ENCODE measurements around the gene C10orf90. TPM values are rescaled to one million over a fixed set of nuclear protein-coding genes. Genes with fewer than 3 reads are reported as not detected.

C10orf90 gene
- total and polyA plus RNA-seq, 2 of the 8 experiments (the other 6 are each of a cell fraction or from before 2014, with no cell fraction given) = 0.21 TPM; not detected in 1

- no peak overlapping the region for H3K9ac ChIP-seq (replicated peaks in 1 of 4; ENCODE audit: extremely low read depth in 1 of 4, low read depth in 3 of 4, low read length in 3 of 4)
- H2BK15ac ChIP-seq (ENCODE audit: low read length) = no peak overlapping the region
- 94% methylated on average over 7 of the region's 7 CpGs; no CpG with 5 or more reads in 1 of the 2 experiments for WGBS, 2 experiments (ENCODE audit: extremely low coverage in 1 of 2, insufficient coverage in 1 of 2, insufficient read length in 1 of 2, insufficient replicate concordance in 2 of 2, low coverage in 1 of 2, low lambda C conversion rate in 2 of 2, missing lambda C conversion rate in 1 of 2)
- H4K5ac ChIP-seq (ENCODE audit: insufficient read length, low read depth, low read length) = no peak overlapping the region
- no peak overlapping the region for H4K8ac ChIP-seq (ENCODE audit: extremely low read depth, insufficient read depth, low read length)
- H3K23ac ChIP-seq (ENCODE audit: insufficient read length) = no peak overlapping the region
- DNase-seq (ENCODE audit: low read depth in 1 of 2, low spot score in 2 of 2) (no peak), FAIRE-seq (no peak)
- H2AK5ac ChIP-seq (ENCODE audit: low read depth, low read length) = no peak overlapping the region
- H3K23me2 ChIP-seq (ENCODE audit: low read depth, low read length) = no peaks in the 10 kb centered on the region
- H2BK20ac ChIP-seq (ENCODE audit: low read length) = no peak overlapping the region
- no peaks in the 10 kb centered on the region for H3K27me3 ChIP-seq (replicated peaks in 1 of 4; ENCODE audit: control insufficient read depth in 3 of 4, extremely low read depth in 1 of 4, insufficient read depth in 3 of 4, low read length in 3 of 4)
- H3K4me3 ChIP-seq (ENCODE audit: extremely low read depth in 1 of 4, insufficient read depth in 2 of 4, low read depth in 3 of 4, low read length in 4 of 4) = no peak overlapping the region
- H3K4me1 ChIP-seq (replicated peaks in 1 of 4; ENCODE audit: control insufficient read depth in 3 of 4, insufficient read depth in 4 of 4, low read length in 3 of 4) = no peaks in the 10 kb centered on the region
- no peaks in the 10 kb centered on the region for H4K20me1 ChIP-seq (replicated peaks in 1 of 2; ENCODE audit: control insufficient read depth in 1 of 2, insufficient read depth in 2 of 2, low read length in 2 of 2)
- no peaks in the 10 kb centered on the region for H3K9me3 ChIP-seq (ENCODE audit: insufficient read depth in 2 of 2, low read depth in 1 of 2, low read length in 1 of 2)
- no peak overlapping the region for H2BK5ac ChIP-seq (ENCODE audit: low read depth, low read length)
- ChIA-PET POLR2A (ENCODE audit: partially characterized antibody) (no interaction called here), CTCF (ENCODE audit: partially characterized antibody) (no interaction called here)
- no peaks in the 10 kb centered on the region for H3K79me2 ChIP-seq (ENCODE audit: control insufficient read depth in 1 of 2, insufficient read depth in 2 of 2, low read length in 2 of 2)
- H3K56ac ChIP-seq (replicated peaks; ENCODE audit: insufficient read length, low read depth, low read length) = no peak overlapping the region
- no peak overlapping the region for H4K91ac ChIP-seq (replicated peaks; ENCODE audit: insufficient read length, low read length)
- H2BK12ac ChIP-seq (ENCODE audit: low read depth, low read length) = no peak overlapping the region
- no peaks in the 10 kb centered on the region for H3K36me3 ChIP-seq (ENCODE audit: control insufficient read depth in 2 of 4, insufficient read depth in 4 of 4, low read length in 3 of 4)
- no peak overlapping the region for H3K18ac ChIP-seq (ENCODE audit: extremely low read depth, low read length)
- no peak overlapping the region for H3K4me2 ChIP-seq (ENCODE audit: insufficient read depth in 1 of 2, low read depth in 2 of 2, low read length in 2 of 2)
- H2AFZ ChIP-seq (ENCODE audit: low read length) = no peak overlapping the region
- H3K14ac ChIP-seq (ENCODE audit: insufficient read length) = no peak overlapping the region
- H2BK120ac ChIP-seq (replicated peaks; ENCODE audit: low read depth, low read length) = no peak overlapping the region
- no peaks in the 10 kb centered on the region for H3K79me1 ChIP-seq (ENCODE audit: low read depth, low read length)
- no peak overlapping the region for H3K4ac ChIP-seq (replicated peaks; ENCODE audit: insufficient read length, low read depth, low read length)
- H3K27ac ChIP-seq (ENCODE audit: low read depth, low read length) = no peak overlapping the region
- no peak for TF ChIP-seq SUZ12 (IDR thresholded peaks at IDR 0.05; ENCODE audit: low read length)
- TF ChIP-seq TBP (IDR thresholded peaks at IDR 0.05; ENCODE audit: low read depth, low read length) = no peak
- TF ChIP-seq TEAD4 (IDR thresholded peaks at IDR 0.05; ENCODE audit: low read depth, low read length) = no peak
- TF ChIP-seq PHF8 (conservative IDR thresholded peaks at IDR 0.05; ENCODE audit: low read depth, low read length) = no peak
- no peak for TF ChIP-seq RAD21 (IDR thresholded peaks at IDR 0.05 in 1 of 2, conservative IDR thresholded peaks at IDR 0.05 in 1 of 2; ENCODE audit: low read depth in 2 of 2, low read length in 2 of 2)
Measured at GRCh38 chr10:126675656-126676438, 5.4 kb upstream of the C10orf90 start.

Data from H1 (cell line).